IMR-90 (cell line): ENCODE results near the gene ISOC2.

ENCODE experiments used
- BHLHE40 ChIP-seq: fragments of 150-350 bp; IDR thresholded peaks from 2 replicates; pipeline ENCODE4 v1.6.1; 2016; ENCODE audit warnings: mild to moderate bottlenecking, low read depth, low read length
- CTCF ChIP-seq: conservative IDR thresholded peaks from 2 replicates; pipeline ENCODE4 v1.5.1; 2012; ENCODE audit warnings: mild to moderate bottlenecking, low read depth, low read length, improper control_type of control experiment
- NFE2L2 ChIP-seq: fragments of 150-350 bp; IDR thresholded peaks from 2 replicates; pipeline ENCODE4 v1.6.1; 2016; ENCODE audit warnings: low read depth, mild to moderate bottlenecking, low read length
- POLR2A ChIP-seq: IDR thresholded peaks from 2 replicates; pipeline ENCODE4 v1.6.1; 2012; ENCODE audit warnings: mild to moderate bottlenecking, low read depth, low read length
- RAD21 ChIP-seq: IDR thresholded peaks from 2 replicates; pipeline ENCODE4 v1.6.1; 2012; ENCODE audit warnings: low read length, improper control_type of control experiment
- USF2 ChIP-seq: fragments of 150-350 bp; IDR thresholded peaks from 2 replicates; pipeline ENCODE4 v1.6.1; 2017; ENCODE audit warnings: mild to moderate bottlenecking, antibody characterized with exemption, low read length, low read depth

GRCh38 chr19:55474269-55475265 lies 13.1 kb upstream of the ISOC2 start:
- TF ChIP-seq CTCF = no peak
- no peak for TF ChIP-seq USF2
- TF ChIP-seq BHLHE40 = no peak
- TF ChIP-seq POLR2A = no peak
- no peak for TF ChIP-seq RAD21
- TF ChIP-seq NFE2L2 = no peak
